T follicular helper cell (primary cell): ENCODE measurements around the gene PDGFA.

ENCODE experiments used
- DNase-seq: peaks from one replicate; pipeline ENCODE4 v3.0.0-alpha.2; 2020; ENCODE audit warnings: low read depth

Gene PDGFA

GRCh38 chr7:490461-491291 lies 29.0 kb downstream of the PDGFA start:
- DNase-seq = no peak

GRCh38 chr7:489876-490275 lies 29.8 kb downstream of the PDGFA start:
- DNase-seq = no peak

GRCh38 chr7:486216-486743 lies 33.4 kb downstream of the PDGFA start:
- DNase-seq = no peak

GRCh38 chr7:485188-486081 lies 34.2 kb downstream of the PDGFA start:
- DNase-seq = no peak

- no peak for DNase-seq
These were observed 35.1 kb downstream of the PDGFA start for GRCh38 chr7:484356-485101.

GRCh38 chr7:483656-484355 lies 35.8 kb downstream of the PDGFA start:
- no peak for DNase-seq

GRCh38 chr7:482521-483083 lies 37.0 kb downstream of the PDGFA start:
- DNase-seq = no peak

GRCh38 chr7:481219-481930 lies 38.3 kb downstream of the PDGFA start:
- no peak for DNase-seq

- no peak for DNase-seq
These were observed 39.0 kb downstream of the PDGFA start for GRCh38 chr7:480531-481218.

- DNase-seq = no peak
These were observed 39.6 kb downstream of the PDGFA start for GRCh38 chr7:479948-480499.

GRCh38 chr7:479115-479947 lies 40.3 kb downstream of the PDGFA start:
- DNase-seq = no peak

- no peak for DNase-seq
These were observed 41.9 kb downstream of the PDGFA start for GRCh38 chr7:477626-478220.

GRCh38 chr7:476736-477360 lies 42.8 kb downstream of the PDGFA start:
- no peak for DNase-seq

- no peak for DNase-seq
These were observed 43.6 kb downstream of the PDGFA start for GRCh38 chr7:475951-476441.

- DNase-seq = no peak
These were observed 44.3 kb downstream of the PDGFA start for GRCh38 chr7:475425-475728.

GRCh38 chr7:474605-475424 lies 44.8 kb downstream of the PDGFA start:
- no peak for DNase-seq
